IMR-90 (cell line): Measurements from ENCODE around the gene MTCL3. TPM values are rescaled to one million over a fixed set of nuclear protein-coding genes. Genes with fewer than 3 reads are reported as not detected.

Source experiments
- ATAC-seq: fragments of 200-7000 bp; cut with Tn5 transposase; 2 replicates; pipeline ENCODE4 v1.9.1; 2020; ENCODE audit warnings: low read depth, mild to moderate bottlenecking, moderate library complexity
- BruUV-seq: library from RNA; stranded (reverse); fragments of 400-500 nt; replicated peaks from 2 replicates; lab custom pipeline; 2021; lab: Mats Ljungman, UMichigan
- CTCF ChIA-PET: fragments of 300-600 bp; formaldehyde crosslinking; extraction: SDS; loops from one replicate; lab custom pipeline; 2021; ENCODE audit warnings: antibody characterized with exemption; lab: Yijun Ruan, JAX
- POLR2A ChIA-PET: fragments of 300-600 bp; sonication (Branson Sonifier 250); formaldehyde crosslinking; loops from one replicate; lab custom pipeline; 2022; ENCODE audit warnings: antibody characterized with exemption; ENCODE audit not compliant: unreplicated experiment; lab: Charles Lee
- DNase-seq: peaks from one replicate; pipeline ENCODE4 v3.0.0; 2013
- H2AFZ ChIP-seq: replicated peaks from 2 replicates; pipeline ENCODE3; 2013; ENCODE audit warnings: low read length, mild to moderate bottlenecking; ENCODE audit not compliant: poor library complexity
- H2AK5ac ChIP-seq: 2 replicates; pipeline ENCODE4 v1.6.1; 2013; ENCODE audit warnings: low read depth, low read length, inconsistent platforms
- H2AK9ac ChIP-seq: replicated peaks from 2 replicates; pipeline ENCODE3; 2013; ENCODE audit warnings: mild to moderate bottlenecking, low read depth, low read length, moderate library complexity; ENCODE audit not compliant: poor library complexity
- H2BK120ac ChIP-seq: 2 replicates; pipeline ENCODE4 v1.6.1; 2013; ENCODE audit warnings: low read depth, low read length, inconsistent platforms
- H2BK15ac ChIP-seq: 3 replicates; pipeline ENCODE4 v1.6.1; 2013; ENCODE audit warnings: low read depth, low read length, inconsistent platforms
- H2BK20ac ChIP-seq: 2 replicates; pipeline ENCODE4 v1.6.1; 2013; ENCODE audit warnings: low read depth, mild to moderate bottlenecking, inconsistent platforms, low read length, moderate library complexity
- H2BK5ac ChIP-seq: 2 replicates; pipeline ENCODE4 v1.6.1; 2013; ENCODE audit warnings: mild to moderate bottlenecking, low read depth, low read length, inconsistent platforms; ENCODE audit not compliant: poor library complexity, severe bottlenecking
- H3K14ac ChIP-seq: replicated peaks from 2 replicates; pipeline ENCODE4 v1.6.1; 2013; ENCODE audit warnings: low read depth, low read length, inconsistent platforms
- H3K18ac ChIP-seq: 2 replicates; pipeline ENCODE4 v1.6.1; 2013; ENCODE audit warnings: low read depth, low read length, control low read depth
- H3K23ac ChIP-seq: 2 replicates; pipeline ENCODE4 v1.6.1; 2013; ENCODE audit warnings: low read depth, low read length, inconsistent platforms
- H3K27ac ChIP-seq: 2 replicates; pipeline ENCODE4 v1.5.1; 2013; ENCODE audit warnings: mild to moderate bottlenecking, control low read depth, low read length; ENCODE audit not compliant: insufficient read depth
- H3K27me3 ChIP-seq: 2 replicates; pipeline ENCODE4 v1.6.1; 2013; ENCODE audit warnings: low read length; ENCODE audit not compliant: control insufficient read depth, insufficient read depth
- H3K36me3 ChIP-seq: 2 replicates; pipeline ENCODE4 v1.6.1; 2013; ENCODE audit warnings: low read length, mixed read lengths; ENCODE audit not compliant: control insufficient read depth, insufficient read depth
- H3K4ac ChIP-seq: 2 replicates; pipeline ENCODE4 v1.6.1; 2013; ENCODE audit warnings: low read depth, low read length, inconsistent platforms
- H3K4me1 ChIP-seq: 2 replicates; pipeline ENCODE4 v1.6.1; 2013; ENCODE audit warnings: low read length, mixed read lengths; ENCODE audit not compliant: control insufficient read depth, insufficient read depth
- H3K4me2 ChIP-seq: 2 replicates; pipeline ENCODE4 v1.6.1; 2013; ENCODE audit warnings: low read depth, mild to moderate bottlenecking, control low read depth, low read length, moderate library complexity
- H3K4me3 ChIP-seq: 2 replicates; pipeline ENCODE4 v1.5.1; 2013; ENCODE audit warnings: low read depth, mild to moderate bottlenecking, control low read depth, low read length, moderate library complexity; ENCODE audit not compliant: insufficient read depth
- H3K56ac ChIP-seq: 2 replicates; pipeline ENCODE4 v1.6.1; 2013; ENCODE audit warnings: low read length, inconsistent platforms; ENCODE audit not compliant: insufficient read depth; ENCODE audit errors: extremely low read depth
- H3K79me1 ChIP-seq, 2 experiments: 2 replicates each; pipeline ENCODE4 v1.6.1; 2013; ENCODE audit warnings: low read length in 2 of 2, inconsistent platforms in 1 of 2, low read depth in 1 of 2
- H3K9ac ChIP-seq: 2 replicates; pipeline ENCODE4 v1.6.1; 2013; ENCODE audit warnings: low read depth, low read length, control low read depth
- H3K9me1 ChIP-seq: 2 replicates; pipeline ENCODE4 v1.6.1; 2013; ENCODE audit warnings: low read length, inconsistent platforms; ENCODE audit not compliant: insufficient read depth
- H3K9me3 ChIP-seq: 2 replicates; pipeline ENCODE4 v1.6.1; 2013; ENCODE audit warnings: low read length; ENCODE audit not compliant: control insufficient read depth, insufficient read depth
- H4K20me1 ChIP-seq: 2 replicates; pipeline ENCODE4 v1.6.1; 2013; ENCODE audit warnings: low read length, inconsistent platforms; ENCODE audit not compliant: insufficient read depth
- H4K5ac ChIP-seq: 2 replicates; pipeline ENCODE4 v1.6.1; 2013; ENCODE audit warnings: mild to moderate bottlenecking, low read depth, low read length, control low read depth
- H4K8ac ChIP-seq, 2 experiments: 2 replicates each; pipeline ENCODE4 v1.6.1; 2013; ENCODE audit warnings: low read depth in 2 of 2, low read length in 2 of 2, control low read depth in 1 of 2, inconsistent platforms in 1 of 2
- H4K91ac ChIP-seq: 2 replicates; pipeline ENCODE4 v1.6.1; 2013; ENCODE audit warnings: low read depth, low read length, inconsistent platforms; ENCODE audit not compliant: insufficient read depth
- BHLHE40 ChIP-seq: fragments of 150-350 bp; IDR thresholded peaks from 2 replicates; pipeline ENCODE4 v1.6.1; 2016; ENCODE audit warnings: mild to moderate bottlenecking, low read depth, low read length
- CEBPB ChIP-seq: IDR thresholded peaks from 2 replicates; pipeline ENCODE4 v1.6.1; 2012; ENCODE audit warnings: low read depth, low read length, improper control_type of control experiment
- FOS ChIP-seq: fragments of 150-350 bp; IDR thresholded peaks from 2 replicates; pipeline ENCODE4 v1.6.1; 2016; ENCODE audit warnings: low read depth, low read length
- MAZ ChIP-seq: IDR thresholded peaks from 2 replicates; pipeline ENCODE4 v1.6.1; 2012; ENCODE audit warnings: low read depth, mild to moderate bottlenecking, low read length, improper control_type of control experiment, moderate library complexity, borderline replicate concordance
- MXI1 ChIP-seq: IDR thresholded peaks from 2 replicates; pipeline ENCODE4 v1.6.1; 2012; ENCODE audit warnings: low read depth, mild to moderate bottlenecking, low read length, moderate library complexity, borderline replicate concordance
- NFE2L2 ChIP-seq: fragments of 150-350 bp; IDR thresholded peaks from 2 replicates; pipeline ENCODE4 v1.6.1; 2016; ENCODE audit warnings: low read depth, mild to moderate bottlenecking, low read length
- RAD21 ChIP-seq: IDR thresholded peaks from 2 replicates; pipeline ENCODE4 v1.6.1; 2012; ENCODE audit warnings: low read length, improper control_type of control experiment
- RFX5 ChIP-seq: IDR thresholded peaks from 2 replicates; pipeline ENCODE4 v1.8.0; 2012; ENCODE audit warnings: low read depth, mild to moderate bottlenecking, low read length, moderate library complexity
- SMC3 ChIP-seq: fragments of 150-350 bp; IDR thresholded peaks from 2 replicates; pipeline ENCODE4 v1.6.1; 2016; ENCODE audit warnings: low read depth, mild to moderate bottlenecking, antibody characterized with exemption, low read length, moderate library complexity
- WGBS, 2 experiments: methylation state at CpG; one replicate each; pipeline versions ENCODE4 v1.1.5 to v1.1.7; 2013; ENCODE audit warnings: missing lambda C conversion rate in 2 of 2; ENCODE audit not compliant: insufficient read length in 1 of 2; ENCODE audit errors: extremely low coverage in 2 of 2; 5-methylcytosine and 5-hydroxymethylcytosine counted together
- dilution Hi-C: fragments of 300-500 bp; cut with HindIII; formaldehyde crosslinking; loops from one replicate; pipeline ENCODE4 v1.14.3; 2018; ENCODE audit warnings: low sequenced_read_pairs; ENCODE audit not compliant: unreplicated experiment
- in situ Hi-C: fragments of 300-500 bp; cut with MboI; formaldehyde crosslinking; loops from 3 replicates; pipeline ENCODE4 v1.14.3; 2019; ENCODE audit warnings: low sequenced_read_pairs, inconsistent platforms, mixed read lengths
- intact Hi-C: fragments of 100-400 bp; cut with micrococcal nuclease; formaldehyde crosslinking; loops from 2 replicates; pipeline ENCODE4 v1.10.0; 2022
- microRNA-seq, 2 experiments: library from miRNA; stranded (forward) in 1 of 2; unstranded in 1 of 2; fragments of 10-50 nt in 1 of 2; fragments of <30 nt in 1 of 2; gene quantifications in 1 of 2; microRNA quantifications in 1 of 2; one replicate each; pipeline versions ENCODE3 to v1.1.0; 2013 to 2020; ENCODE audit not compliant: insufficient read depth in 1 of 2, insufficient read length in 1 of 2, unreplicated experiment in 1 of 2
- polyA plus RNA-seq, 3 experiments: library from polyadenylated mRNA; depleted of rRNA; stranded (reverse); fragments of >200 nt; gene quantifications; 2 replicates each; pipeline ENCODE4 v1.2.3, GENCODE V29; 2012; ENCODE audit warnings: low replicate concordance in 1 of 3
- small RNA-seq, 5 experiments: library from RNA; depleted of rRNA; stranded (forward); fragments of <200 nt; gene quantifications; one replicate each; pipeline ENCODE3, GENCODE V24; 2012
- total RNA-seq: library from RNA; depleted of rRNA; stranded (reverse); fragments of >200 nt; gene quantifications from 2 replicates; pipeline ENCODE4 v1.2.3, GENCODE V29; 2012; rRNA removed
- TF ChIP-seq, protein P1 (sequence below): conservative IDR thresholded peaks from 2 replicates; pipeline ENCODE4 v1.5.1; 2012; ENCODE audit warnings: mild to moderate bottlenecking, low read depth, low read length, improper control_type of control experiment

The MTCL3 gene

DNA sequence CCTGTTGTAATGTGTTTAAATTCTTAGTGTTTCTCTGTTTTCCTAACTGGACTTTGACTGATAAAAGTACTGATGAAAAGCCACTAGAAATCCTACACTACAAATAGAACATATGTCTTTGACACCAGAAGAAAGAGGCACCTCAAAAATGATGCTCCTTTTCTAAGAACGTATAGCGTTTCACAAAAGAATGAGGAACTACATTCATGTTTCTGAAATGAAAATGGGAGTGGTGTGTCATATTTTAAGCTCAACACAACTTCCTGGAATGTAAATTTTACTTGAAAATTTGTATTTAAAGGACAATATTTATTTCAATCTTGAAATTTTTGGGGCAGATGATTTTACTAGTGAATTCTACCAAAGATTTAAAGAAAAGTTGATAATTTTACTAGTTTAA is 95.2 kb downstream of the MTCL3 start:
- no CpG with 5 or more reads among the region's 2 CpGs for WGBS, 2 experiments

More for the DNA sequence above, 95.2 kb downstream of the MTCL3 start:
- no peak overlapping the region for H3K4ac ChIP-seq
- H3K56ac ChIP-seq: no peak overlapping the region
- no peaks in the 10 kb centered on the region for H3K36me3 ChIP-seq
- DNase-seq: no peak
- H3K14ac ChIP-seq: no peak overlapping the region
- H4K91ac ChIP-seq: no peak overlapping the region
- H2BK20ac ChIP-seq: no peak overlapping the region
- no peak overlapping the region for H3K18ac ChIP-seq
- H4K8ac ChIP-seq: no peak overlapping the region
- no peak overlapping the region for H2BK15ac ChIP-seq
- no peak for ATAC-seq
- TF ChIP-seq NFE2L2 (no peak), MAZ (no peak), BHLHE40 (no peak), FOS (no peak), RFX5 (no peak), MXI1 (no peak), SMC3 (no peak), CEBPB (no peak), RAD21 (no peak)
- TF ChIP-seq, protein P1, sequence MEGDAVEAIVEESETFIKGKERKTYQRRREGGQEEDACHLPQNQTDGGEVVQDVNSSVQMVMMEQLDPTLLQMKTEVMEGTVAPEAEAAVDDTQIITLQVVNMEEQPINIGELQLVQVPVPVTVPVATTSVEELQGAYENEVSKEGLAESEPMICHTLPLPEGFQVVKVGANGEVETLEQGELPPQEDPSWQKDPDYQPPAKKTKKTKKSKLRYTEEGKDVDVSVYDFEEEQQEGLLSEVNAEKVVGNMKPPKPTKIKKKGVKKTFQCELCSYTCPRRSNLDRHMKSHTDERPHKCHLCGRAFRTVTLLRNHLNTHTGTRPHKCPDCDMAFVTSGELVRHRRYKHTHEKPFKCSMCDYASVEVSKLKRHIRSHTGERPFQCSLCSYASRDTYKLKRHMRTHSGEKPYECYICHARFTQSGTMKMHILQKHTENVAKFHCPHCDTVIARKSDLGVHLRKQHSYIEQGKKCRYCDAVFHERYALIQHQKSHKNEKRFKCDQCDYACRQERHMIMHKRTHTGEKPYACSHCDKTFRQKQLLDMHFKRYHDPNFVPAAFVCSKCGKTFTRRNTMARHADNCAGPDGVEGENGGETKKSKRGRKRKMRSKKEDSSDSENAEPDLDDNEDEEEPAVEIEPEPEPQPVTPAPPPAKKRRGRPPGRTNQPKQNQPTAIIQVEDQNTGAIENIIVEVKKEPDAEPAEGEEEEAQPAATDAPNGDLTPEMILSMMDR: no peak
- POLR2A ChIA-PET: no interaction called here
- H3K9me1 ChIP-seq: no peaks in the 10 kb centered on the region; the same call in 1 of the 2 replicates
- dilution Hi-C loops: no loop called here
- H3K79me1 ChIP-seq: no peaks in the 10 kb centered on the region; a peak in 1 of 4 replicates
- H2AK9ac ChIP-seq: no peak overlapping the region
- no peaks in the 10 kb centered on the region for H3K27me3 ChIP-seq
- CTCF ChIA-PET: interaction anchor here (1.1 kb wide), 1 partner anchor 37 kb away, joined by 3 read pairs; no protein-coding TSS in a partner anchor
- no peak overlapping the region for H3K4me3 ChIP-seq
- intact Hi-C loops: no loop called here
- H3K9ac ChIP-seq: no peak overlapping the region
- in situ Hi-C loops: no loop called here
- no peak overlapping the region for H2AFZ ChIP-seq
- H2AK5ac ChIP-seq: no peak overlapping the region
- no peak overlapping the region for H2BK5ac ChIP-seq
- H3K9me3 ChIP-seq: no peaks in the 10 kb centered on the region
- H3K23ac ChIP-seq: no peak overlapping the region
- BruUV-seq: no TSS peak
- H3K4me1 ChIP-seq: peaks cover 3% of the 10 kb centered on the region; the same call in 1 of the 2 replicates
- H3K4me2 ChIP-seq: no peak overlapping the region
- no peaks in the 10 kb centered on the region for H4K20me1 ChIP-seq
- H3K27ac ChIP-seq: no peak overlapping the region
- H2BK120ac ChIP-seq: no peak overlapping the region
- no peak overlapping the region for H4K5ac ChIP-seq

Small RNAs within 50 kb of the gene (microRNA-seq; reads per million reads assigned to microRNA genes)
- gene KIAA0408 (ENCODE audit: insufficient read depth, insufficient read length): not detected

Small RNAs within 50 kb of the gene (small RNA-seq; reads per million reads assigned to genes)
- 0 reads per million in 5 experiments for gene KIAA0408

Other genes with a start within 250 kb of the MTCL3 start
- 40.3 and 114 TPM in 2 replicates for gene ECHDC1, start 175.7 kb downstream of the MTCL3 start, total RNA-seq
- 23.1 and 33.1 TPM in 2 replicates for gene ECHDC1, start 175.7 kb downstream of the MTCL3 start, polyA plus RNA-seq (2012; rRNA removed)
- gene KIAA0408, start 59.9 kb downstream of the MTCL3 start, total RNA-seq: 0.83 and 0.90 TPM in 2 replicates
- gene KIAA0408, start 59.9 kb downstream of the MTCL3 start, polyA plus RNA-seq (2012; rRNA removed): 1.4 and 2.9 TPM in 2 replicates
- not detected in 2 replicates for gene C6orf58, start 57.8 kb upstream of the MTCL3 start, total RNA-seq
- 0.09 TPM in 1 of 2 replicates, not detected in the other for gene C6orf58, start 57.8 kb upstream of the MTCL3 start, polyA plus RNA-seq (2012; rRNA removed)